OCI-M2 (cell line): ENCODE results near the gene KIAA0319L.

Experiments
- DNase-seq: peaks from one replicate; lab custom pipeline; 2025; ENCODE audit not compliant: unreplicated experiment; lab: John Stamatoyannopoulos, UW

The KIAA0319L gene

DNA sequence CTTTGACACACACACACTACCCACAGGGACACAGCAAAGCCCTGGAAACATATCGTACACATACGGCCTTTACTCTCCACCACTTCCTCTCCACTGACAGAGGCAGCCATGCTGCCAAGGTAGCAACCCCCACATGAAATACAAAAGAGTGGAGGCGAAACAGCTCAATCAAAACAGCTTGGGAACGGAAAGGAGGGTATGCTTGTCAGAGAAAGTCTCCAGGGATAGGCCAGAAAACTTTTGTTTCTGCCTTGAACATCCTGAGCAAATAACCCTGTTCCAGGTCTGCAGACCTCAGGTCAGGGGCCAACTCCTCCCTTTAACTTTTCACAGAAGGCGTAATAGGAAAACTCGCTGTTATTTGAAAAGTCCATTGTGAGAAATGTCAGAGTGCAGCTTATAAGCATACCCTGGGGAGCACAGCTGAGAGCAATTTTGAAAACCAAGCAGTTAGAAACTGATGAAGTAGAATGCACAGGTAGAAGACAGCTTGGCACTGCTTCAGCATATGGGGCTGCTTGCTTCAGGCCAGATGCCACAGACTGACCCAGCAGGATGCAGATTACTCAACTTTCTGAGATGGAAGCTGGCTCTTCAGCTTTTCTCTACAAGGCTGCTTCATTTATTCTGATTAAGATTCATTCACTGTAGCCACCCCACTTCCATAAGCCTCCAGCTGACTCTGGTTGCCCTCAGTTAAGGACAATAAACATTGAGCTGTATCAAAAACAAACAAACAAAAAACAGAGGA is 18.0 kb downstream of the KIAA0319L start:
- DNase-seq, result no peak

DNA sequence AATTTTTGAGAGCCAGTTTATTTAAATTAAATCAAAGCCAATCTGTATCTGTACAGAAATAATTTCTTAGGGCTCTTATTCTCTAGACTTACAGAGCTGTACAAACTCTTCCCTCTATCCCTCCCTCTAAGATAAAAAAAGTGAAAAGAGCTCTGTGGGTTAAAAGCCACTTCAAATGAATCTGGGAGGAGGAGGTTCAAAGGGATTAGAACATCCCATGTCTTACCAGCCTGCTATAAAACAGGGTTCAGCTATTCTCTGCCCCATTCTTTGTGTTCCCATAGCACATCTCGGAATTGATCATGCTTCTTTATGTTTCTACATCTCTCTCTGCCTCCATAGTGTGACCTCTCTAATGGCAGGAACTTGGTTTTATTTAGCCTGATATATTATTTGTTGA is 19.4 kb downstream of the KIAA0319L start:
- no peak for DNase-seq

DNA sequence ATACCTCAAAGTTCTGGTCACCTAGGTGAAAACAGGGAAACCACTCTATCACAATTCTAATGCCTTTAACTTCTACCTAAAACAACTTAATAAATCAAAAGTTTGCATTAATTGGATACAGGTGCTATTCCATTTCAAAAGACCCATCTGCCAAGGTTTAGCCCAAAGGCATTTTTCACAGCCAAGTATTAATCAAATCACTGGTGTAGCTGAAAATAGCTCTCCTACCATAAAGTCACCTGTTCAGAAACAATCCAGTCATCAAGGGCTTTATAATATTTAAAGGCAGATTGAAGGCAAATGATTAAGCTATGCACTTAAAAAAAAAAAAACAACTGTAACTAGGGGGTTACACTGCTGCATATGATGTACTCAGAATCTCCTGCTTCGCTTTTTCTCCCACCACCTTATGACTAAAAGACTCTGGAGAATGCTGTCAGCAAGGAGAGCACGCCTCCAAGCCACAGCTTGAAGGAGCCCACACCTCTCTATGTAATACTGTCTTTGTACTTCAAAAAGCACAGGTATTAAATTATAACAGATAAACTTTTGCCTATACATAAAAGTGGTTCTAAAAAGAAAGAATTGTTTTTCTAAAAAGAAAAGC is 20.5 kb downstream of the KIAA0319L start:
- DNase-seq, result no peak

DNA sequence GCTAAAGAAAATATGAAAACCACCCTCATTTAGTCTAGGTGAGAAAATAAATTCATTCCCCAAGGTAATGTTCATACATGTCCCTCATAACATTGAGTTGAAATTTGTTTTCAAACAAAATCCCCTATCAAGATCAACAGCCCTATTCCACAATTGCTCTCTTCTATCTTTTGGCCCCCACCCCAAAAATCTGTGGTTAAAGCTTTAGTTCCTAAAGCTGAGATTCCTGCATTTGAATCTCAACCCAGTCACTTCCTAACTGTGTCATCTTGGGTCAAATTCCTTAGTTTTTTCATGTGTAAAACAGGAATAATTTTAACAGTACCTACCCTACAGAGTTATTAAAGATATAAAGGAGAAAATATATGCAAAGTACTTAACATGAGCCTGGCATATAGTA is 22.0 kb downstream of the KIAA0319L start:
- no peak for DNase-seq

DNA sequence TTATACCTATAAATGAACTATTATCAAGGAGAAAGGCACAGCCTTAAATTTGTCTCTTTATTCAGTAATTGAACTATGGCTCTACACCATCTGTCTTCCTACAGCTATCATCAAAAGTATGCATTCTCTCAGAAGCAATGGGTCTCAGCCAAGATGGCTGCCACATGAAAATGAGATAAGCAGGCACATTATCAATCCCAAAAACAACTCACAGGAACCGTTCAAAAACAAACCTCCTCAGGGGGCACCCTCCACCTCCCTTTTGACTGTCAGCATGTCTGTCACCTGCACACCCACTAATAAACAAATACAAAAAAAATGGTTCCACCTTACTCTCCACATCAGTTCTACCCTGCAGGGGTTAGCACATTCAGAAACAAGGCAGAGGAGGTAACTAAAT is 23.6 kb downstream of the KIAA0319L start:
- no peak for DNase-seq

DNA sequence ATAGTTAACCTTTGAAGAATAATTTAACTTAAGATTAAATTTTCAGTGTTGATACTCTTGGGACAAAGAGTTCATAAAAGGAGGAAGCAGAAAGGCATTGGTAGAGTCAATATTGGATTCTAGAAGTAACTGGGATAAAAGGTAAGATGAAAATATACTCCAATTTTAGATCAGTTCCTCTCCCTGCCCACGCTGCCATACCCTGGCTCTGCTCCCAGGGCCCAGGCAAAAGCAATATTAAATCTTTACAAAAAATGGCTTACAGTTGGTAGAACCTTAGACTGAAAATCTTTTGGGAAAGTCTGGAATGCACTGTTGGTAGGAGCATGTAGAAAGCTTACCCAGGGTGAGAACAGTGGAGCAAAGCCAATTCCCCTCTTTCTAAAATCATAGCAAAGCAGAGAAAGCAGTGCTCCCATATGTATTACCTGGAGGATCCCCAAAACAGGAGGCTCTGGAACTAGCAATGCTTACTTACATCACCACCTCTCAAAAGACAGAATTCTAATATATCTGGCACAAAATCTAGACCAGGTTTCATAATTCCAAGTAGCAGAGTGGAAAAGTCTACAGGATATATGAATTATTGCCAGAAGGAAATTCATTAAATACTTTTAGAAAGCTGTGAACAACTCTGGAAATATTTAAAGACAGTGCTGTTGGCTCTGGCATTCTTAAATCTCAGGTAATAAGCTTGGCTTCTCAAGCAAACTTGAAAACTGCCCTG is 24.5 kb downstream of the KIAA0319L start:
- no peak for DNase-seq

DNA sequence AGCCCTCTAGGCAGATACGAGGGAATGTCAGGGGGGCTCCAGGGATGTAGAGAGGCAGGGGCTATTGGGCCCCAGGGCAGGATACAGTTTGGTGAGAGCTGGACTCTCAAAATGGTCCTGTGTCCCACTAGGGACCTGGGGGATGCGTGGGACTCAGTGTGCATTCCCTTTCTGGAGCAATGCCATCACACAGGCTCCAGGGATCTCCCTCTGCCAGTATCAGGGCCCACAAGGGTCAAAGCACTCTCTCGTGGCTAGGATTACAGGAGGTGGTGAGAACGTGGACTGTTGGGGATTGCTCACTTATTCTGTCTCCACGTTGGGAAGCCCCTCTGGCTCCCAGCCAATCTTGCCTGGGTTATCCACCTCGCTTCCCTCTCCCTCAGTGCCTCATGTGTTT is 25.8 kb downstream of the KIAA0319L start:
- DNase-seq, result no peak

DNA sequence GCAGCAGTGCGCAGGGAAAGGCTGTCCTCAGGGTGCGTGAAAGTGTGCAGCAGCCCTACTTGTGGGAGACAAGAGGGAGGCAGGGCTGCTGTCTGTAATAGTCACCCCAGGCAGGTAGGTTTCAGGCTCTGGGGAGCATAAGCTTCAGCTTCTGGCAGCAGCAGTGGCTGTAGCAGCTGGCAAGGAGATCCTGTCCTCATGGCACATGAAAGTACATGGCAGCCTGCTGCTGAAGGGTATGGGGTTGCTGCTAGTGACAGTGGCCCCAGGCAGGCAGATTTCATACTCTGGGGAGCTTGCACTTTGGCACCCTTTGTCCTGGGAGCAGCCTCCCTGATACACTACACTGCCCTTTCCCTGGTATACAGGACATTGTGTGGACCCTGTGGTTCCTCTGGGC is 26.3 kb downstream of the KIAA0319L start:
- no peak for DNase-seq

DNA sequence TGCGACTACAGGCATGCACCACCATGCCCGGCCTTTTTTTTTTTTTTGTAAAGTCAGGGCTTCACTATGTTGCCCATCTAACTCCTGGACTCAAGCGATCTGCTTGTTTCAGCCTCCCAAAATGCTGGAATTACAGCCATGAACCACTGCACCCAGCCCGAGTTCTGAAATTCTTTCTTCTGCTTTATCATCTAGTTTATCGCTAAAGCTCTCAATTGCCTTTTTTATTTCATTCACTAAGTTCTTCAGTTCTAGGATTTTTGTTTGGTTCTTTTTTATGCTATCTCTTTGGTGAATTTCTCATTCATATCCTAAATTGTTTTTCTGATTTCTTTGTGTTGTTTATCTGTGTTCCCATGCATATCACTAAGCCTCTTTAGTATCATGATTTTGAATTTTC is 27.0 kb downstream of the KIAA0319L start:
- no peak for DNase-seq

DNA sequence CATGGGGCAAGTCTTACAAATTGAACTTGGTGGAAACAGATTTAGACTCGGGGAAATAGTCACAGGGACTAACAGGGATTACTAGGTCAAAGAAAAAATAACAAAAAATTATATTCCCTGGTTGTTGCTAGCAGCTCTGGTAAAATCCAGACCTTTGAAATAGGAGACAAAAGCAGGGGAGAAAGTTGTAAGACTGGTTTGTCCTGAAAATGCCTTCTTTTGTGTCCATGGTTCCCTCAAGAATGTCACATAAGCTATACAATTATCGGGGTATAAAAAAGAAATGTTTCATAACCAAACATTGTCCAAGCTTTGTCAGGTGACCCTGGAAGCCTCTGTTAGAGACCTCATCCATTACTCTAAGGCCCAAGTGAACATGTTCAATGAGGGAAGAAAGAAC is 33.1 kb downstream of the KIAA0319L start:
- DNase-seq, result no peak

DNA sequence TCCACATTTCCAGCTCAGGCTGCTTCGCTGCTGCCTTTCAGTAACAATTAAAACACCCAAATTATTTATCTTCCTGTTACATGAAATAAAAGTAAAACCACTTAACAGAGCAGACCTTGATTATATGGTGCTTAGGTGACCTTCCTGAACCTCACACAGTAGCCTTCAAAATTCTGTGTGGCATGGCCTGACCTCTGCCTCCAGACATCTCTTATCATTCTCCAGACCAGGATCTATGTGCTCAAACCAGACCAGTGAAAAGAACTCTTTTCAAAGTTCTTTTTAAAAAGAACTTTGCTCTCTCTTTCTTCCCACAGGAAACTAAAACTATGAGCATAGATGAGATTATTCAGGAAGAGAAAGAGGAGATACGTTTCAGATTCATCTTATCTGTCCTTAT is 37.8 kb downstream of the KIAA0319L start:
- no peak for DNase-seq

DNA sequence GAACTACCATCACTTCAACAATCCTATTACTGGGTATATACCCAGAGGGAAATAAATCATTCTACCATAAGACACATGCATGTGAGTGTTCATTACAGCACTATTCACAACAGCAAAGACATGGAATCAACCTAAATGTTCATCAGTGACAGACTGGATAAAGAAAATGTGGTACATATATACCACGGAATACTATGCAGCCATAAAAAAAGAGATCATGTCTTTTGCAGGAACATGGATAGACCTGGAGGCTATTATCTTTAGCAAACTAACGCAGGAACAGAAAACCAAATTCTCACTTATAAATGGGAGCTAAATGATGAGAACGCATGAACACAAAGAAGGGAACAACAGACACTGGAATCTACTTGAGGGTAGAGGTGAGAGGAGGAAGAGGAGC is 39.0 kb downstream of the KIAA0319L start:
- no peak for DNase-seq

DNA sequence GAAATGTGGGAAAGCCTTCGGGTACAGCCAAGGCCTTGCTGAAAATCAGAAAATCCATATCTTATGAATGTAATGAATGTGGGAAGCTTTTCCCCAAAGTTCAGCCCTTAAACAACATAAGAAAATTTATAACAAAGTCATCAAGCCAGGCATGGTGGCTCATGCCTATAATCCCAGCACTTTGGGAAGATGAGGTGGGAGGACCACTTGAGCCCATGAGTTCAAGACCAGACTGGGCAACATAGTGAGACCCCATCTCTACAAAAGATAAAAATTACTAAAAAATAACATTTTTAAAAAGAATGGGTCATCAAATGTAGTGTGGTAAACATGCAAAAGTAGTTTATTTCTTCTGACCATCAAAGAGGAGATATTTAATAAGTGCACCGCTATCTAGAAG is 45.9 kb downstream of the KIAA0319L start:
- no peak for DNase-seq

DNA sequence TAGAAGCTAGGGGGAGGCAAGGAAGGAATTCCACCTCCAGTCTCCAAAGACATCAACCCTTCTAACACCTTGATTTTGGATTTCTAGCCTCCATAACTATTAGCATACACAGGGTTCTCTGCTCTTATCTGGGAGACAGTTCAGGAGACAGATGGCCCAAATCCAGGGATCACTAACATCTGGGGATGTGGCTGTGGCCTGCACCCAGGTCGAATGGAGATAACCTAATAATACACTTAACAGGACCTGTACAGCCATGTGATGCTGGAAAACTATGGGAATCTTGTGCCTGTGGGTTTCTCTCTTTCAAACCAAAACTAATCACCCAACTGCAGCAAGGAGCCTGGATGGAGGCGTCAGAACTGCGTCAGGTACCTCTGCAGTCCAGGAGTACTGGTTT is 47.6 kb downstream of the KIAA0319L start:
- no peak for DNase-seq

DNA sequence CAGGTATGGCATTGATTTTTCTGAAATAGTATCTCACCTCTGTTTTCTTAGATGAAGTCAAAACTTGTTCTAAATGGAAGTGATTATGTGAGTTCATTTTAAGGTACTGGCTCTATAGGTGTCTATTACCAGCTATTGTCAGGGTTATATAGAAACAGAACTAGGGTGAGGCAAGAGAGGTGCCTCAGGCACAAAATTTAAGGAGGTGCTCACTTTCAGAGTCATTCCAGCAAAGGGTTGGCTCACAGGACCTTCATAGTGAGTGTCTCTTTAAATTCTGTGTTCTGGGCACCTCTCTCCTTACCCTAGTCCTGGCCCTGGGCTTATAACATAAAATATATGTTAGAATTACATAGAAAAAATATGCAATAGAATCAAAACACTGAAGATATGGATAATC is 49.3 kb downstream of the KIAA0319L start:
- DNase-seq, result no peak

DNA sequence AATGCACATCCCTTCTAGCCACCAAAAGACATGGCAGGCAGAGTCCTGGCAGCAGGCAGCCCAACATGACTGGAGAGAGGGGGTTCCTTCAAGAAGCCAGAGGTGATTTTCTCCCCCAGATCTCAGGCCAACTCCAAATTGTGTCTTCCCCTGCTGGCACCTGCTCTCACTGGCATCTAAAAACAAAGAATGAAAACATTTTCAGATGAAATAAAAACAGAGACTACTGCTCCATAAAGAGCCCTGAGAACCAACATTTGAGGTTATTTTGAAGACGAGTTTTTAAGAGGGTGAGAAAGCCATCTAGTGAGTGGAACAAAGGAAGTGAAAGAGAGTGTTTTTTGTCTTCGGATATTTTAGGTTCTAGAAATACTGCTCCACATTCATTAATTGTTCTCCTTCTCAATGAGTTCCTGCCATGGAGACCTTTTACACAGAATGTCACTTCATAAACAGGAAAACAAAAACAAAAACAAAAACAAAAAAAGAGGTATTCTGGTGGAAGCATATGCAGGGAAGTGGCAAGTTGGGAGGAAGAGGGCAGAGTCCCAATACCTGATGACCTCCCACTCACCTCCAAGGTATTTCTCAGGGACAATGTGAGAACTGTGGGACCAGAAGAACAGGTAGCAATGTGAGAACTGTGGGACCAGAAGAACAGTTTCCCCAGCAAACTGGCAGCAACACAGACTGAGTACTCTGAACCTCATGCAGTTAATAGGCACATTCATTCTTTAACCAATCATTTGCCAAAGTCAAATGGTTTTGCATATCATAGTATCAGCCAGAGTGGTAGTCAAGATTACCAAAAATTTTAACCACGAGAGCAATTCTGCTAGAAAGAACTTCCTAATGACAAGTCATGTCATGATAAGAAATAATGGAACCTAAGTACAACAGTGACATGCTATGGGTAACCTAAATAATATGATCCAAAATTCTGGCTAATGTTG is 50.0 kb downstream of the KIAA0319L start:
- no peak for DNase-seq

DNA sequence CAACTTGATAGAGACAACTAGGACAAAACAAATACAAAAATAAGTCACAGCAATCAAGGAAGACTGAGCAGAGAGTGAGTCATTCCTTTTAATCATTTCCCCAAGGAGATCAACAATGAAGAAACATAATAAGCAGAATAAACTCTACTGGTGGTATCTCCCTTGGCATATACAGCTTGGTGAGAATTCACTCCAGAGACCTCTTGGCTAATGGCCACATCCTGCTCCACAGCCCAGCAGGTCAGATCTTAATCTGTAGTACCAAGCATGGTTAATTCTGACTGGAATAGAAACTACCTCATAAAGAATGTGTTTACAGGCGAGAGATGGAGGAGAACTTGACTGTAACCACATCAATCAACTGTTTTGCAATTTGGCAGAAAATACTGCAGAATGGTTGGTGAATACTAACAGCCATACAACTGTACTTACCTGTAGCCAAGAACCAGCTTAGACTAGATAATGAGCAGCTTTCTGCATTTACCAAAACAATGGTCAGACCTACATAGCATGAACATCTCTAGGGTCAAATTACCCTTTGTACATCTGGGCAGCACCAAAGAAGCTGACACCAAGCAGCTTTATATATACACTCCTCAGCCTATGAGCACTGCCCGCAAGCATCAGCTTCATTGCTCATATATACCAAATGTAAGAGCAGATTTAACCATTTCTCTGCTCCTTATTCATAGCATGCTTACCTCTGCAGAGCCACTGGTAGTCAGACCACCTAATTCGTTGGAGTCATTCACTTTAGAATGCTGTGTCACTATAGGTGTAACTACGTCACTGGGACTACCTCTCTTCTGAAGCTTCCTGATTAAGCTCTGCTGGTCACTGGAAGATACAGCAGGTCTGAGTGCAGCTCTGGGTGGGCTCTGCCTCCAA is 51.0 kb downstream of the KIAA0319L start:
- no peak for DNase-seq

DNA sequence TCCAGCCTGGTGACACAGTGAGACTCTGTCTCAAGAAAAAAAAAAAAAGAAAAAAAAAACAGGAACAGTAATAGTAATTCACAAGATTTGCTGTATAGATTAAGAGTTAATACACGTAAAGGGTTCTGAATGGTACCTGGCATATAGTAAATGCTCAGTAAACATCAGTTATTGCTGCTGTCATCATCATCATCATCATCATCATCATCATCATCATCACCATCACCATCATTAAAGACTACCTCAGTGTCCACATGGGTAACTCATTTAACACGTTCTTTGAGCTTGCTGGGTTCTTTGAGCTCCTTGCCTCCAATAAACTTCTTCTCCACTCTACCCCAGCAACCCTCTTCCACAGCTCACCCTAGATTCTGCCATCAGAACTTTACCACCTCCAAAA is 55.0 kb downstream of the KIAA0319L start:
- no peak for DNase-seq

DNA sequence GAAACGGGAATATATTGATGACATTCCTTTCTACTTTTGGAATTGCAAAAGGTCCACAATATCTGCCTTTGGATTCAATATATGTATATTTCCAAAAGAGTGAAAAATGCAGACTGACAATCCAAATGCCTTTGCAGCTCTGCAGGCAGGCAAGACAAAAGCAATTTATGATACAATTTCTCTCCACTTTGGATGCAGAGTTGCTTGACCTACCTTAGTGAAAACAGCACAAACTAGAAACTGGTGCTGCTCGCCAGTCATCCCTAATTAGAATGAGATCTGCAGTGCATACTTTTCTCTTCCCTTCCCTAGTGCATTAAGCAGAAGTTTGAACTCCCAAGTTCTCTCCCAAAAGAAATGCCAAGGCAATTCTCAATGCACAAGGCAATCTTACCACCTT is 56.8 kb downstream of the KIAA0319L start:
- no peak for DNase-seq

DNA sequence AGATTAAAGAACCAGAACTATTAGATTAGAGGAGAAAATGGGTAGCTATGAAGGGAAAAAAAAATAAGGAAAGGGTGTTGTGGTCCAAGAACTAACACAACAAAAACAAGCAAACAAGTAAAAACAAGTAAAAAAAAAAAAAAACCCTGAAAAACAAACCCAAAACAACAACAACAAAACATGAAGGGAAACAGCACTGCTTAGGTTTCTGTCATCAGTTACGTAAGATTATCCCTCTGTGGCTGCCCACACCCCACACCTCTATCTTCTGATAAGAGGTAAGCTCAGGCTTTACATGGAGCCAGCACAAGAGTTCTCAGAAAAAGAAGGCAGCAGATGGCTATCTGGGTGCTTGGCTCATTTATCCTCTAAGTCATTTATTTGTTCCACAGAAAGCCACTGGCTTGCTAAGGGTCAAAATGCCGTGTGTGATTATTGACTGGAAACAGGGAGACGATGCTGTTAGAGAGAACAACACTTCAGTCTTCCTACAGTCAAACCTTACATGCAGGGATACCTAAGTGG is 57.5 kb downstream of the KIAA0319L start:
- no peak for DNase-seq
